ENCODE measurements around the gene USP17L28.
"Not testable (repeated sequence)": the region's sequence is repeated elsewhere in the genome, so short reads cannot be mapped to it uniquely, and the experiment has no call there.

Gene USP17L28

GRCh38 chr4:9348593-9348992 lies at the start of gene USP17L28:
Gene USP17L28 (plus strand): TSS chr4:9348893. CDS start chr4:9348893, 0 bp downstream.
- not testable (repeated sequence) for DNase-seq

- not testable (repeated sequence) for DNase-seq
Observed at GRCh38 chr4:9324191-9324590, 24.5 kb upstream of the USP17L28 start.

GRCh38 chr4:9324865-9325264 lies 23.8 kb upstream of the USP17L28 start, which contains the start of gene USP17L24:
Gene USP17L24 (plus strand): TSS chr4:9325165. CDS start chr4:9325165, 0 bp downstream.
- DNase-seq: not testable (repeated sequence)

GRCh38 chr4:9329611-9330010 lies 19.1 kb upstream of the USP17L28 start, which contains the start of gene USP17L25:
Gene USP17L25 (plus strand): TSS chr4:9329911. CDS start chr4:9329911, 0 bp downstream.
- not testable (repeated sequence) for DNase-seq

- DNase-seq: not testable (repeated sequence)
Observed at GRCh38 chr4:9334358-9334757, 14.3 kb upstream of the USP17L28 start, which contains the start of gene USP17L26. Gene USP17L26 (plus strand): TSS chr4:9334658. CDS start chr4:9334658, 0 bp downstream.

GRCh38 chr4:9339103-9339502 lies 9.6 kb upstream of the USP17L28 start, which contains the start of gene USP17L5:
Gene USP17L5 (plus strand): TSS chr4:9339403. CDS start chr4:9339403, 0 bp downstream.
- not testable (repeated sequence) for DNase-seq

GRCh38 chr4:9343848-9344247 lies 4.8 kb upstream of the USP17L28 start, which contains the start of gene USP17L27:
Gene USP17L27 (plus strand): TSS chr4:9344148. CDS start chr4:9344148, 0 bp downstream.
- DNase-seq: not testable (repeated sequence)

GRCh38 chr4:9350866-9351265 lies 2.2 kb downstream of the USP17L28 start:
- DNase-seq: not testable (repeated sequence)

GRCh38 chr4:9353338-9353737 lies 4.6 kb downstream of the USP17L28 start, which contains the start of gene USP17L29:
Gene USP17L29 (plus strand): TSS chr4:9353638. CDS start chr4:9353638, 0 bp downstream.
- not testable (repeated sequence) for DNase-seq

GRCh38 chr4:9362829-9363228 lies 14.1 kb downstream of the USP17L28 start, which contains the start of gene USP17L30:
Gene USP17L30 (plus strand): TSS chr4:9363129. CDS start chr4:9363129, 0 bp downstream.
- not testable (repeated sequence) for DNase-seq

- not testable (repeated sequence) for DNase-seq
Observed at GRCh38 chr4:9379881-9380280, 31.2 kb downstream of the USP17L28 start.

GRCh38 chr4:9381012-9381534 lies 32.4 kb downstream of the USP17L28 start:
- DNase-seq: peak; percentile 70

GRCh38 chr4:9384126-9384525 lies 35.4 kb downstream of the USP17L28 start:
- DNase-seq: no peak

GRCh38 chr4:9389001-9389400 lies 40.3 kb downstream of the USP17L28 start:
- not testable (repeated sequence) for DNase-seq

Measured in activated CD8-positive, alpha-beta memory T cell treated with anti-CD3 and anti-CD28 coated beads, Interleukin-2, amount 50 U/mL, for 48 hours (primary cell).